ENCODE measurements around the gene TMEM51. TPM values are rescaled to one million over a fixed set of nuclear protein-coding genes. Genes with fewer than 3 reads are reported as not detected.

Gene TMEM51
- total and polyA plus RNA-seq, 2 of the 4 experiments (the other 2 are of a cell fraction) = 2.7 to 10.2 TPM

GRCh38 chr1:15118579-15118978, 35.0 kb upstream of the TMEM51 start:
- H2BK5ac ChIP-seq (ENCODE audit: low read depth, low read length, poor library complexity, severe bottlenecking) = no peak overlapping the region
- no peaks in the 10 kb centered on the region for H3K36me3 ChIP-seq (ENCODE audit: control insufficient read depth, insufficient read depth, low read length)
- H2BK15ac ChIP-seq (ENCODE audit: low read depth, low read length) = no peak overlapping the region
- WGBS, 2 experiments (ENCODE audit: extremely low coverage in 2 of 2, insufficient read length in 1 of 2) = 82% methylated on average over 5 of the region's 8 CpGs; no CpG with 5 or more reads in 1 of the 2 experiments
- no peak overlapping the region for H2AFZ ChIP-seq (replicated peaks; ENCODE audit: low read length, poor library complexity)
- H2BK20ac ChIP-seq (ENCODE audit: low read depth, low read length) = no peak overlapping the region
- ChIA-PET POLR2A (ENCODE audit: unreplicated experiment) (no interaction called here), CTCF (interaction anchor here (1.4 kb wide), 1 partner anchor 10 kb away, joined by 5 read pairs; no protein-coding TSS in a partner anchor)
- no peaks in the 10 kb centered on the region for H4K20me1 ChIP-seq (ENCODE audit: insufficient read depth, low read length)
- H3K27ac ChIP-seq (ENCODE audit: insufficient read depth, low read length) = no peak overlapping the region
- H4K8ac ChIP-seq (ENCODE audit: low read depth in 2 of 2, low read length in 2 of 2) = no peak overlapping the region
- BruUV-seq (replicated peaks) = no TSS peak
- no peak overlapping the region for H2BK120ac ChIP-seq (ENCODE audit: low read depth, low read length)
- ATAC-seq (ENCODE audit: low read depth) = no peak
- H4K91ac ChIP-seq (ENCODE audit: insufficient read depth, low read depth, low read length) = no peak overlapping the region
- in situ Hi-C loops (cut with MboI; ENCODE audit: low sequenced_read_pairs) (no loop called here), dilution Hi-C loops (cut with HindIII; ENCODE audit: low sequenced_read_pairs, unreplicated experiment) (no loop called here), intact Hi-C loops (cut with micrococcal nuclease) (no loop called here)
- no peak overlapping the region for H4K5ac ChIP-seq (ENCODE audit: low read depth, low read length)
- H2AK9ac ChIP-seq (replicated peaks; ENCODE audit: low read depth, low read length, poor library complexity) = no peak overlapping the region
- no peaks in the 10 kb centered on the region for H3K9me1 ChIP-seq (ENCODE audit: insufficient read depth, low read length)
- no peaks in the 10 kb centered on the region for H3K79me1 ChIP-seq (ENCODE audit: low read depth in 1 of 2, low read length in 2 of 2)
- H3K4ac ChIP-seq (ENCODE audit: low read depth, low read length) = no peak overlapping the region
- no peak overlapping the region for H3K56ac ChIP-seq (ENCODE audit: extremely low read depth, insufficient read depth, low read length)
- no peak overlapping the region for H3K23ac ChIP-seq (ENCODE audit: low read depth, low read length)
- no peak overlapping the region for H3K4me2 ChIP-seq (ENCODE audit: low read depth, low read length)
- H3K27me3 ChIP-seq (ENCODE audit: control insufficient read depth, insufficient read depth, low read length) = peaks cover 39% of the 10 kb centered on the region
- no peak overlapping the region for H3K18ac ChIP-seq (ENCODE audit: low read depth, low read length)
- no peaks in the 10 kb centered on the region for H3K4me1 ChIP-seq (ENCODE audit: control insufficient read depth, insufficient read depth, low read length)
- H3K14ac ChIP-seq (replicated peaks; ENCODE audit: low read depth, low read length) = no peak overlapping the region
- no peaks in the 10 kb centered on the region for H3K9me3 ChIP-seq (ENCODE audit: control insufficient read depth, insufficient read depth, low read length)
- DNase-seq = no peak
- TF ChIP-seq FOS (IDR thresholded peaks at IDR 0.05; ENCODE audit: low read depth, low read length) = no peak
- TF ChIP-seq RFX5 (IDR thresholded peaks at IDR 0.05; ENCODE audit: low read depth, low read length) = no peak
- no peak for TF ChIP-seq SMC3 (IDR thresholded peaks at IDR 0.05; ENCODE audit: low read depth, low read length)
- no peak for TF ChIP-seq USF2 (IDR thresholded peaks at IDR 0.05; ENCODE audit: low read depth, low read length)
- TF ChIP-seq ELK1 (IDR thresholded peaks at IDR 0.05; ENCODE audit: borderline replicate concordance, low read depth, low read length) = no peak
- TF ChIP-seq MAFK (IDR thresholded peaks at IDR 0.05; ENCODE audit: low read depth, low read length) = no peak
- TF ChIP-seq BHLHE40 (IDR thresholded peaks at IDR 0.05; ENCODE audit: low read depth, low read length) = no peak
- TF ChIP-seq, protein P1, sequence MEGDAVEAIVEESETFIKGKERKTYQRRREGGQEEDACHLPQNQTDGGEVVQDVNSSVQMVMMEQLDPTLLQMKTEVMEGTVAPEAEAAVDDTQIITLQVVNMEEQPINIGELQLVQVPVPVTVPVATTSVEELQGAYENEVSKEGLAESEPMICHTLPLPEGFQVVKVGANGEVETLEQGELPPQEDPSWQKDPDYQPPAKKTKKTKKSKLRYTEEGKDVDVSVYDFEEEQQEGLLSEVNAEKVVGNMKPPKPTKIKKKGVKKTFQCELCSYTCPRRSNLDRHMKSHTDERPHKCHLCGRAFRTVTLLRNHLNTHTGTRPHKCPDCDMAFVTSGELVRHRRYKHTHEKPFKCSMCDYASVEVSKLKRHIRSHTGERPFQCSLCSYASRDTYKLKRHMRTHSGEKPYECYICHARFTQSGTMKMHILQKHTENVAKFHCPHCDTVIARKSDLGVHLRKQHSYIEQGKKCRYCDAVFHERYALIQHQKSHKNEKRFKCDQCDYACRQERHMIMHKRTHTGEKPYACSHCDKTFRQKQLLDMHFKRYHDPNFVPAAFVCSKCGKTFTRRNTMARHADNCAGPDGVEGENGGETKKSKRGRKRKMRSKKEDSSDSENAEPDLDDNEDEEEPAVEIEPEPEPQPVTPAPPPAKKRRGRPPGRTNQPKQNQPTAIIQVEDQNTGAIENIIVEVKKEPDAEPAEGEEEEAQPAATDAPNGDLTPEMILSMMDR (conservative IDR thresholded peaks at IDR 0.05; ENCODE audit: low read depth, low read length) = no peak
- no peak for TF ChIP-seq RCOR1 (IDR thresholded peaks at IDR 0.05; ENCODE audit: insufficient replicate concordance, low read length)
- TF ChIP-seq MAZ (IDR thresholded peaks at IDR 0.05; ENCODE audit: borderline replicate concordance, low read depth, low read length) = no peak
- no peak for TF ChIP-seq CEBPB (IDR thresholded peaks at IDR 0.05; ENCODE audit: low read depth, low read length)
- no peak for TF ChIP-seq CHD1 (IDR thresholded peaks at IDR 0.05; ENCODE audit: low read depth, low read length)
- no peak for TF ChIP-seq POLR2A (IDR thresholded peaks at IDR 0.05; ENCODE audit: low read depth, low read length)
- TF ChIP-seq MXI1 (IDR thresholded peaks at IDR 0.05; ENCODE audit: borderline replicate concordance, low read depth, low read length) = no peak
- no peak overlapping the region for H3K9ac ChIP-seq (ENCODE audit: low read depth, low read length)
- H2AK5ac ChIP-seq (ENCODE audit: low read depth, low read length) = no peak overlapping the region
- H3K4me3 ChIP-seq (ENCODE audit: insufficient read depth, low read depth, low read length) = no peak overlapping the region

Measured in IMR-90 (cell line).